Caco-2 (cell line): Measurements from ENCODE around the gene CEP192. TPM values are rescaled to one million over a fixed set of nuclear protein-coding genes. Genes with fewer than 3 reads are reported as not detected.

Source experiments
- BruUV-seq: library from RNA; stranded (reverse); fragments of 400-500 nt; replicated peaks from 2 replicates; lab custom pipeline; 2021; lab: Mats Ljungman, UMichigan
- CTCF ChIA-PET: fragments of 300-600 bp; sonication (Branson Sonifier 250); formaldehyde crosslinking; loops from one replicate; lab custom pipeline; 2022; ENCODE audit warnings: antibody characterized with exemption; lab: Charles Lee
- POLR2A ChIA-PET: fragments of 300-600 bp; sonication (Branson Sonifier 250); formaldehyde crosslinking; loops from one replicate; lab custom pipeline; 2022; ENCODE audit warnings: antibody characterized with exemption; lab: Charles Lee
- DNase-seq, 2 experiments: peaks; one replicate each; pipeline versions ENCODE4 v3.0.0 to v3.0.0-alpha.2; 2020 to 2022
- H3K27me3 ChIP-seq: replicated peaks from 2 replicates; pipeline ENCODE4 v1.6.0; 2011; ENCODE audit warnings: low read length; ENCODE audit not compliant: control insufficient read depth, insufficient read depth
- H3K36me3 ChIP-seq: 2 replicates; pipeline ENCODE4 v1.5.1; 2011; ENCODE audit warnings: low read length; ENCODE audit not compliant: control insufficient read depth, insufficient read depth
- H3K4me1 ChIP-seq: fragments of 250-450 bp; sonication (Bioruptor Pico); 2 replicates; pipeline ENCODE4 v1.5.1; 2020; ENCODE audit warnings: mild to moderate bottlenecking
- H3K4me3 ChIP-seq: 2 replicates; pipeline ENCODE4 v1.5.1; 2011; ENCODE audit warnings: low read depth, mild to moderate bottlenecking, control low read depth, low read length
- H3K9me3 ChIP-seq: fragments of 250-450 bp; sonication (Bioruptor Pico); 2 replicates; pipeline ENCODE4 v1.5.1; 2020; ENCODE audit warnings: mild to moderate bottlenecking, moderate library complexity
- H3K27ac Mint-ChIP-seq: one replicate; pipeline ENCODE4 v1.8.0; 2022; ENCODE audit warnings: mixed read lengths; ENCODE audit not compliant: unreplicated experiment
- H3K27me3 Mint-ChIP-seq: one replicate; pipeline ENCODE4 v1.8.0; 2022; ENCODE audit warnings: mixed read lengths; ENCODE audit not compliant: insufficient read depth, unreplicated experiment
- H3K36me3 Mint-ChIP-seq: one replicate; pipeline ENCODE4 v1.8.0; 2022; ENCODE audit warnings: mild to moderate bottlenecking, mixed read lengths; ENCODE audit not compliant: insufficient read depth, unreplicated experiment
- H3K4me1 Mint-ChIP-seq: one replicate; pipeline ENCODE4 v1.8.0; 2022; ENCODE audit warnings: low read depth, mixed read lengths; ENCODE audit not compliant: unreplicated experiment
- H3K4me3 Mint-ChIP-seq: one replicate; pipeline ENCODE4 v1.8.0; 2022; ENCODE audit warnings: mild to moderate bottlenecking, moderate library complexity, mixed read lengths; ENCODE audit not compliant: unreplicated experiment
- H3K9me3 Mint-ChIP-seq: one replicate; pipeline ENCODE4 v1.8.0; 2022; ENCODE audit warnings: mixed read lengths; ENCODE audit not compliant: unreplicated experiment
- intact Hi-C: fragments of 100-400 bp; cut with micrococcal nuclease; formaldehyde crosslinking; loops from one replicate; pipeline ENCODE4 v1.10.0; 2022; ENCODE audit not compliant: unreplicated experiment
- total RNA-seq: library from RNA; stranded (reverse); gene quantifications from 2 replicates; pipeline ENCODE4 v1.2.3, GENCODE V29; 2022
- TF ChIP-seq, protein P1 (sequence below), 2 experiments: fragments of 200-600 bp in 1 of 2; IDR thresholded peaks; 1 replicate in 1 of 2; 2 replicates in 1 of 2; pipeline versions ENCODE4 v1.5.1 to v1.8.0; 2011 to 2022; ENCODE audit warnings: antibody characterized with exemption in 1 of 2, control low read depth in 1 of 2, inconsistent platforms in 1 of 2, low read depth in 1 of 2, low read length in 1 of 2, mild to moderate bottlenecking in 1 of 2, moderate library complexity in 1 of 2; ENCODE audit not compliant: insufficient read depth in 1 of 2, severe bottlenecking in 1 of 2, unreplicated experiment in 1 of 2

CEP192 gene
- total RNA-seq, 1 experiment from 2014 or later: 33.5 TPM

DNA sequence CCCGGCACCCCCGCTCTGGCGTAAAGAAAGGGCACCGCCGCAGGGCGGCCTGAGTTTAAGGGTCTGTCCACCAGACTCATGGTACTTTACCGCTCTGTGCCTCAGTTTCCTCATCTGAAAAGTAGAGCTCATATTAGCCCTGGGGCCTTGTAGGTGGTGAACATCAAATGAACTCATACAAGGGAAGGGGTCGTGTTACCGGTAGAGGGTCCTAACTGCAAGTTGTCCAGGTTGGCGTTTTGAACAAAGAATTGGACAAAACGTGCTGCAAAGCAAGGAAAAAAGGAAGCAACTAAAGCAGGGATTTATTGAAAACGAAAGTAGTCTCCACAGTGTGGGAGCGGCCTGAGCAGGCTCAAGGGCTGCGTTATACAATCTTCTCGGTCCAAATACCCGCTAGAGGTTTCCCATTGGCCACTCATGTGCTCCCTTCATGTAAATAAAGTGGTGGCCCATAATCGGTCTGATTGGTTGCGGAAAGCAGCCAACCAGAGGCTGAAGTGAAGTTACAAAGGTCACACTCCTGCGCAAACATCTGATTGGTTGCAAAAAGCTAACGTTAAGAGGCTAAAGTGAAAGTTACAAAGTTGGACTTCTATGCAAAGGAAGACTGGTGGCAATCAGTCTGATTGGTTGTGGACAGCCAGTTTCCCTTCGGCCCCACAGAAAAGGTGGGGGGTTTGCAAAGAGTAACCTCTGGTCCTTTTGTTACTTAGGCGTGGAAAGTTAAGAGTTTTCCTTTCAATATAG lies 146.7 kb downstream of the CEP192 start:
- Histone ChIP-seq H3K4me1 (peaks cover 6% of the 10 kb centered on the region), H3K9me3 (0 out of 2 replicates have a peak, but pooled peaks cover 9% of the 10 kb centered on the region), H3K36me3 (no peaks in the 10 kb centered on the region), H3K27me3 (no peaks in the 10 kb centered on the region), H3K4me3 (peak overlapping the region; percentile 56)
- Mint-ChIP-seq H3K27ac (peak overlapping the region; percentile 72), H3K27me3 (no peaks in the 10 kb centered on the region), H3K4me3 (peak overlapping the region; percentile 98), H3K36me3 (peaks cover 8% of the 10 kb centered on the region), H3K9me3 (no peaks in the 10 kb centered on the region), H3K4me1 (peaks cover 7% of the 10 kb centered on the region)
- POLR2A ChIA-PET: interaction anchor here (1.0 kb wide), 1 partner anchor 147 kb away, joined by 4 read pairs; the partner anchor contains the start of gene CEP192
- peak; percentile 87 to 94 for DNase-seq
- TF ChIP-seq, protein P1, sequence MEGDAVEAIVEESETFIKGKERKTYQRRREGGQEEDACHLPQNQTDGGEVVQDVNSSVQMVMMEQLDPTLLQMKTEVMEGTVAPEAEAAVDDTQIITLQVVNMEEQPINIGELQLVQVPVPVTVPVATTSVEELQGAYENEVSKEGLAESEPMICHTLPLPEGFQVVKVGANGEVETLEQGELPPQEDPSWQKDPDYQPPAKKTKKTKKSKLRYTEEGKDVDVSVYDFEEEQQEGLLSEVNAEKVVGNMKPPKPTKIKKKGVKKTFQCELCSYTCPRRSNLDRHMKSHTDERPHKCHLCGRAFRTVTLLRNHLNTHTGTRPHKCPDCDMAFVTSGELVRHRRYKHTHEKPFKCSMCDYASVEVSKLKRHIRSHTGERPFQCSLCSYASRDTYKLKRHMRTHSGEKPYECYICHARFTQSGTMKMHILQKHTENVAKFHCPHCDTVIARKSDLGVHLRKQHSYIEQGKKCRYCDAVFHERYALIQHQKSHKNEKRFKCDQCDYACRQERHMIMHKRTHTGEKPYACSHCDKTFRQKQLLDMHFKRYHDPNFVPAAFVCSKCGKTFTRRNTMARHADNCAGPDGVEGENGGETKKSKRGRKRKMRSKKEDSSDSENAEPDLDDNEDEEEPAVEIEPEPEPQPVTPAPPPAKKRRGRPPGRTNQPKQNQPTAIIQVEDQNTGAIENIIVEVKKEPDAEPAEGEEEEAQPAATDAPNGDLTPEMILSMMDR (IDR thresholded peaks at IDR 0.05; ENCODE audit: insufficient read depth in 1 of 2, low read depth in 1 of 2, low read length in 1 of 2, severe bottlenecking in 1 of 2, unreplicated experiment in 1 of 2): no peak
- CTCF ChIA-PET: interaction anchor here (1.4 to 1.8 kb wide), 2 partner anchors 22 to 25 kb away, joined by 4 to 7 read pairs; no protein-coding TSS in a partner anchor
- intact Hi-C loops: loop anchor here (1.0 kb wide), 3 partner anchors 21 to 492 kb away; no protein-coding TSS in a partner anchor
- BruUV-seq: no TSS peak

DNA sequence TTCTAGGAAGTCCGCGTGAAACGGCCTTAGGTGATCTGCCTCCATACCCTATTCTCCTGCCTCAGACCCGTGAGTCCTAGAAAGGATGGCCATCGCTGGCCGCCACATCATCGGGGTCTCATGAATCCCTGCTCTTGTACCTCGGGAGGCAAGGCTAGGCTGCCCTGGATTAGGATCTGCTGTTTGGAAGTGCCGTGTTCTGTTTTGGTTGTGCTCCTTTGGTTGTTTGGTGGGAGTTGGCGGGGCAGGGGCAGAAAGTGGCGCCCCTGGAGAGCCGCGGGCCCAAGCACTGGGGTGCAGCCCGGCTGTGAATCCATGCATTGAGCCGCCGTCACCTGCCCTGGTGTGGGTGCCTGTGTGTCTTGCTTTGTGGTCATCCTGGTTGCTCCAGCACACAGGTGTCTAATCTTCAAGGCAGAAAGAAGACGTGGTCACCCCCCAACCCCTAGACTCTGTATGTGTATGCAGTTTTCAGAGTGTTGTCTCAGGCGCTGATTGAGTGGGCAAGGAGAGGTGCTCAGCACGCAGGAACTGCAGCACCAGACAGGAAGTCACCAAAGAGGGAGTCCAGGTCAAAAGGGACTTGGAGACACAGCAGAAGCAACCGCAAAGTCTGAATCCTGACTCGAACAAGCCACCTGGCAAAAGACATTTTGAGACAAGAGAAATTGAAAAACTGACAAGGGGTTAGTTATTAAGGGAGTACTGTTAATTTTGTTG lies 147.4 kb downstream of the CEP192 start:
- peaks cover 7% of the 10 kb centered on the region for H3K4me1 Mint-ChIP-seq
- Histone ChIP-seq H3K27me3 (no peaks in the 10 kb centered on the region), H3K9me3 (peaks cover 11% of the 10 kb centered on the region; the same call in 1 of the 2 replicates), H3K4me3 (peak overlapping the region; percentile 16; the same call in 1 of the 2 replicates), H3K4me1 (peaks cover 6% of the 10 kb centered on the region), H3K36me3 (no peaks in the 10 kb centered on the region)
- H3K4me3 Mint-ChIP-seq: peak overlapping the region; percentile 98
- H3K27ac Mint-ChIP-seq: no peak overlapping the region
- POLR2A ChIA-PET: interaction anchor here (1.0 kb wide), 1 partner anchor 148 kb away, joined by 4 read pairs; the partner anchor contains the start of gene CEP192
- DNase-seq: no peak
- peaks cover 5% of the 10 kb centered on the region for H3K9me3 Mint-ChIP-seq
- CTCF ChIA-PET: interaction anchor here (1.4 to 1.8 kb wide), 2 partner anchors 21 to 26 kb away, joined by 4 to 7 read pairs; no protein-coding TSS in a partner anchor
- H3K27me3 Mint-ChIP-seq: no peaks in the 10 kb centered on the region
- intact Hi-C loops: loop anchor here (1.0 kb wide), 3 partner anchors 21 to 492 kb away; no protein-coding TSS in a partner anchor
- no TSS peak for BruUV-seq
- TF ChIP-seq, protein P1 (IDR thresholded peaks at IDR 0.05; ENCODE audit: insufficient read depth in 1 of 2, low read depth in 1 of 2, low read length in 1 of 2, severe bottlenecking in 1 of 2, unreplicated experiment in 1 of 2): no peak
- peaks cover 8% of the 10 kb centered on the region for H3K36me3 Mint-ChIP-seq

DNA sequence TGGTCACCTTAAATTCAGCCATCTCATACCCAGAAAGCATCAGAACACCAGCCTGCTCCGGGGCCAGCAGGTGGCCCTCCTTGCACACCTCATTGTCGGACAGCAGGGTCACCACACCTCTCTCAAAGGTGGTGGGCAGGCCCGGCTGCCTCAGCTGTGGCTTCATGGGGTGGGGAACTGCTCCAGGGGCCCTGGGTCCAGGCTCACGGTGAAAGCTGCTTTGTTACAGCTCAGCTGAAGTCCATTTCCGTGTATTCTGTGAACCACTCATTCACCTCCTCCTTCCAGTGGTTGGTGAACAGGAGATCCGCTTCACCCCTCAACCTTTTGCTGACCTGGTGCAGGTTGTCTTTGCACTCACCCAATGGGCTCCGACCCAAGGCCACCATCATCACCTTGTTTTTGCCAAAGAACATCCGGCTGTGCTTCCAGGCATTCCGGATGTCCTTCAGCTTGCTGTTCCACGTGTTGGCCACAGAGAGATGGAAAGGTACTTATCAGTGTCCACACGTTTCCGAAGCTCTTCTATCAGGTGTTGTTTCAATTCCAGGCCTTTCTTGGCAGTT lies 148.8 kb downstream of the CEP192 start:
- no peaks in the 10 kb centered on the region for H3K27me3 ChIP-seq
- peaks cover 6% of the 10 kb centered on the region for H3K4me1 ChIP-seq
- H3K9me3 ChIP-seq: peaks cover 9% of the 10 kb centered on the region
- Mint-ChIP-seq H3K27me3 (no peaks in the 10 kb centered on the region), H3K27ac (no peak overlapping the region), H3K4me3 (no peak overlapping the region), H3K9me3 (peaks cover 10% of the 10 kb centered on the region), H3K36me3 (peaks cover 8% of the 10 kb centered on the region), H3K4me1 (peaks cover 7% of the 10 kb centered on the region)
- no TSS peak for BruUV-seq
- TF ChIP-seq, protein P1 (IDR thresholded peaks at IDR 0.05; ENCODE audit: insufficient read depth in 1 of 2, low read depth in 1 of 2, low read length in 1 of 2, severe bottlenecking in 1 of 2, unreplicated experiment in 1 of 2): peak in 1 of 2 experiments; percentile 45
- intact Hi-C loops: no loop called here
- POLR2A ChIA-PET: no interaction called here
- H3K36me3 ChIP-seq: no peaks in the 10 kb centered on the region
- no peak overlapping the region for H3K4me3 ChIP-seq
- CTCF ChIA-PET: no interaction called here
- peak in 1 of 2 experiments; percentile 42 for DNase-seq
